ENCODE data around the gene KCNJ12.
"Not testable (repeated sequence)": the region's sequence is repeated elsewhere in the genome, so short reads cannot be mapped to it uniquely, and the experiment has no call there.

Gene KCNJ12

GRCh38 chr17:21390294-21390693 lies 14.1 kb downstream of the KCNJ12 start:
- Mint-ChIP-seq H3K27ac (peak overlapping the region in 1 of 2 donors; percentile 42), H3K4me1 (ENCODE audit: low read depth in 2 of 2) (no peaks in the 10 kb centered on the region), H3K9me3 (no peaks in the 10 kb centered on the region), H3K36me3 (ENCODE audit: insufficient read depth) (no peaks in the 10 kb centered on the region), H3K4me3 (no peak overlapping the region), H3K27me3 (peaks cover 16 to 52% of the 10 kb centered on the region in 2 donors)
- ATAC-seq (replicated peaks) (no peak), DNase-seq (no peak)

- no peak overlapping the region for H3K27ac Mint-ChIP-seq
- no peak for ATAC-seq (replicated peaks)
- peaks cover 16 to 46% of the 10 kb centered on the region in 2 donors for H3K27me3 Mint-ChIP-seq
- no peaks in the 10 kb centered on the region for H3K4me1 Mint-ChIP-seq (ENCODE audit: low read depth in 2 of 2)
- H3K36me3 Mint-ChIP-seq (ENCODE audit: insufficient read depth): no peaks in the 10 kb centered on the region
- H3K9me3 Mint-ChIP-seq: no peaks in the 10 kb centered on the region
- no peak overlapping the region for H3K4me3 Mint-ChIP-seq
- DNase-seq: no peak
Measured at GRCh38 chr17:21392266-21392665, 16.1 kb downstream of the KCNJ12 start.

- Mint-ChIP-seq H3K4me3 (no peak overlapping the region), H3K9me3 (no peaks in the 10 kb centered on the region), H3K27me3 (peaks cover 16 to 46% of the 10 kb centered on the region in 2 donors), H3K36me3 (ENCODE audit: insufficient read depth) (no peaks in the 10 kb centered on the region), H3K4me1 (ENCODE audit: low read depth in 2 of 2) (no peaks in the 10 kb centered on the region), H3K27ac (no peak overlapping the region)
- DNase-seq (no peak), ATAC-seq (replicated peaks) (no peak)
Measured at GRCh38 chr17:21394265-21394664, 18.1 kb downstream of the KCNJ12 start.

- peaks cover 12 to 33% of the 10 kb centered on the region in 2 donors for H3K27me3 Mint-ChIP-seq
- ATAC-seq (replicated peaks): no peak
- no peaks in the 10 kb centered on the region for H3K4me1 Mint-ChIP-seq (ENCODE audit: low read depth in 2 of 2)
Measured at GRCh38 chr17:21395764-21396163, 19.6 kb downstream of the KCNJ12 start.

GRCh38 chr17:21396237-21396636 lies 20.1 kb downstream of the KCNJ12 start:
- DNase-seq (no peak), ATAC-seq (replicated peaks) (no peak)
- Mint-ChIP-seq H3K9me3 (no peaks in the 10 kb centered on the region), H3K4me3 (no peak overlapping the region), H3K4me1 (ENCODE audit: low read depth in 2 of 2) (no peaks in the 10 kb centered on the region), H3K27ac (no peak overlapping the region), H3K27me3 (peaks cover 8 to 29% of the 10 kb centered on the region in 2 donors), H3K36me3 (ENCODE audit: insufficient read depth) (no peaks in the 10 kb centered on the region)

More at GRCh38 chr17:21395764-21396163, 19.6 kb downstream of the KCNJ12 start:
- no peak overlapping the region for H3K27ac Mint-ChIP-seq
- H3K4me3 Mint-ChIP-seq: no peak overlapping the region
- no peaks in the 10 kb centered on the region for H3K36me3 Mint-ChIP-seq (ENCODE audit: insufficient read depth)
- no peak for DNase-seq
- no peaks in the 10 kb centered on the region for H3K9me3 Mint-ChIP-seq

- Mint-ChIP-seq H3K4me1 (ENCODE audit: low read depth in 2 of 2) (no peaks in the 10 kb centered on the region), H3K9me3 (peaks cover 0 to 3% of the 10 kb centered on the region in 2 donors)
- no peak for DNase-seq
Measured at GRCh38 chr17:21397341-21398190, 21.4 kb downstream of the KCNJ12 start.

GRCh38 chr17:21399474-21400186 lies 23.5 kb downstream of the KCNJ12 start:
- no peak for DNase-seq

More at GRCh38 chr17:21397341-21398190, 21.4 kb downstream of the KCNJ12 start:
- ATAC-seq (replicated peaks): no peak
- Mint-ChIP-seq H3K27me3 (peaks cover 0 to 15% of the 10 kb centered on the region in 2 donors), H3K4me3 (no peak overlapping the region), H3K36me3 (ENCODE audit: insufficient read depth) (peaks cover 4% of the 10 kb centered on the region), H3K27ac (no peak overlapping the region)

GRCh38 chr17:21400187-21400569 lies 24.0 kb downstream of the KCNJ12 start:
- H3K27ac Mint-ChIP-seq; H3K4me1 Mint-ChIP-seq (ENCODE audit: low read depth in 2 of 2); DNase-seq; ATAC-seq (replicated peaks); H3K27me3 Mint-ChIP-seq; H3K36me3 Mint-ChIP-seq (ENCODE audit: insufficient read depth); H3K4me3 Mint-ChIP-seq; H3K9me3 Mint-ChIP-seq: not testable (repeated sequence)

More at GRCh38 chr17:21399474-21400186, 23.5 kb downstream of the KCNJ12 start:
- H3K4me3 Mint-ChIP-seq: no peak overlapping the region
- H3K9me3 Mint-ChIP-seq: peaks cover 0 to 3% of the 10 kb centered on the region in 2 donors
- peaks cover 4% of the 10 kb centered on the region for H3K36me3 Mint-ChIP-seq (ENCODE audit: insufficient read depth)
- H3K27me3 Mint-ChIP-seq: peaks cover 0 to 10% of the 10 kb centered on the region in 2 donors
- peak overlapping the region in 1 of 2 donors; percentile 60 for H3K27ac Mint-ChIP-seq
- no peaks in the 10 kb centered on the region for H3K4me1 Mint-ChIP-seq (ENCODE audit: low read depth in 2 of 2)
- no peak for ATAC-seq (replicated peaks)

GRCh38 chr17:21400816-21401593 lies 24.8 kb downstream of the KCNJ12 start:
- Mint-ChIP-seq H3K36me3 (ENCODE audit: insufficient read depth) (peaks cover 4% of the 10 kb centered on the region), H3K4me1 (ENCODE audit: low read depth in 2 of 2) (no peaks in the 10 kb centered on the region), H3K27me3 (peaks cover 0 to 10% of the 10 kb centered on the region in 2 donors), H3K4me3 (no peak overlapping the region), H3K27ac (no peak overlapping the region), H3K9me3 (peaks cover 0 to 3% of the 10 kb centered on the region in 2 donors)
- ATAC-seq (replicated peaks) (no peak), DNase-seq (no peak)

- peak overlapping the region in 1 of 2 donors; percentile 47 for H3K27ac Mint-ChIP-seq
- H3K4me1 Mint-ChIP-seq (ENCODE audit: low read depth in 2 of 2); H3K4me3 Mint-ChIP-seq; ATAC-seq (replicated peaks); H3K9me3 Mint-ChIP-seq; H3K36me3 Mint-ChIP-seq (ENCODE audit: insufficient read depth); DNase-seq; H3K27me3 Mint-ChIP-seq: not testable (repeated sequence)
Measured at GRCh38 chr17:21402166-21402571, 26.0 kb downstream of the KCNJ12 start.

- not testable (repeated sequence) for DNase-seq; H3K4me3 Mint-ChIP-seq; H3K4me1 Mint-ChIP-seq (ENCODE audit: low read depth in 2 of 2); H3K9me3 Mint-ChIP-seq; H3K27me3 Mint-ChIP-seq; ATAC-seq (replicated peaks); H3K27ac Mint-ChIP-seq; H3K36me3 Mint-ChIP-seq (ENCODE audit: insufficient read depth)
Measured at GRCh38 chr17:21402926-21403325, 26.8 kb downstream of the KCNJ12 start.

- H3K4me3 Mint-ChIP-seq; H3K4me1 Mint-ChIP-seq (ENCODE audit: low read depth in 2 of 2); H3K27me3 Mint-ChIP-seq; H3K27ac Mint-ChIP-seq; ATAC-seq (replicated peaks); H3K36me3 Mint-ChIP-seq (ENCODE audit: insufficient read depth); DNase-seq; H3K9me3 Mint-ChIP-seq: not testable (repeated sequence)
Measured at GRCh38 chr17:21404106-21404505, 27.9 kb downstream of the KCNJ12 start.

GRCh38 chr17:21404539-21404938 lies 28.4 kb downstream of the KCNJ12 start:
- H3K27ac Mint-ChIP-seq; DNase-seq; H3K27me3 Mint-ChIP-seq; H3K4me1 Mint-ChIP-seq (ENCODE audit: low read depth in 2 of 2); H3K4me3 Mint-ChIP-seq; ATAC-seq (replicated peaks); H3K9me3 Mint-ChIP-seq; H3K36me3 Mint-ChIP-seq (ENCODE audit: insufficient read depth): not testable (repeated sequence)

Measured in effector memory CD8-positive, alpha-beta T cell (primary cell).